ENCODE results near the gene KLHL36. TPM values are rescaled to one million over a fixed set of nuclear protein-coding genes. Genes with fewer than 3 reads are reported as not detected.

The KLHL36 gene
- polyA plus RNA-seq, 1 of the 3 experiments (the other 2 are of a cell fraction) = 39.8 TPM

DNA sequence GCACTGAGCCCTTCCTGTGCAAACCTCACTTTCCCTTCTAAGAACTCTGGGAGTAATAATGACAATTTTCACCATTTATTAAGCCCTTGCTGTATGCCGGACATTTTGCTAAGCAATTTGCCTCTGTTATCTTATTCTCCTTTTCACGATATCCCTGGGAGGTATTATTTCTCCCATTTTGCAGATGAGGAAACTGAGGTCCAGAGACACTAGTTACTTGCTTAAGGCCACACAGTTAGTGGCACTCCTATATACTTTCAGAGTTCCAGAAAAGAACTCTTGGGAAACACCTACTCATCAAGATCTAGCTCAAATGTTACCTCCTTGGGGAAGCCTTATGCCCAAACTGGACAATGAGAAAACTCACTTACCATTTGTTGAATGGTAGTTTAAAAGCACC is 46.7 kb downstream of the KLHL36 start:
- TF ChIP-seq GATA2 (CRISPR knock-in tag; IDR thresholded peaks at IDR 0.05) (no peak), CHD2 (IDR thresholded peaks at IDR 0.05; ENCODE audit: low read length, partially characterized antibody) (no peak), NRF1 (IDR thresholded peaks at IDR 0.05; ENCODE audit: low read depth, low read length) (no peak), FOXM1 (IDR thresholded peaks at IDR 0.05; ENCODE audit: low read depth) (no peak), NFIC (IDR thresholded peaks at IDR 0.05; ENCODE audit: borderline replicate concordance) (no peak), SMC3 (IDR thresholded peaks at IDR 0.05; ENCODE audit: low read depth, low read length) (no peak)
- TF ChIP-seq, protein P1, sequence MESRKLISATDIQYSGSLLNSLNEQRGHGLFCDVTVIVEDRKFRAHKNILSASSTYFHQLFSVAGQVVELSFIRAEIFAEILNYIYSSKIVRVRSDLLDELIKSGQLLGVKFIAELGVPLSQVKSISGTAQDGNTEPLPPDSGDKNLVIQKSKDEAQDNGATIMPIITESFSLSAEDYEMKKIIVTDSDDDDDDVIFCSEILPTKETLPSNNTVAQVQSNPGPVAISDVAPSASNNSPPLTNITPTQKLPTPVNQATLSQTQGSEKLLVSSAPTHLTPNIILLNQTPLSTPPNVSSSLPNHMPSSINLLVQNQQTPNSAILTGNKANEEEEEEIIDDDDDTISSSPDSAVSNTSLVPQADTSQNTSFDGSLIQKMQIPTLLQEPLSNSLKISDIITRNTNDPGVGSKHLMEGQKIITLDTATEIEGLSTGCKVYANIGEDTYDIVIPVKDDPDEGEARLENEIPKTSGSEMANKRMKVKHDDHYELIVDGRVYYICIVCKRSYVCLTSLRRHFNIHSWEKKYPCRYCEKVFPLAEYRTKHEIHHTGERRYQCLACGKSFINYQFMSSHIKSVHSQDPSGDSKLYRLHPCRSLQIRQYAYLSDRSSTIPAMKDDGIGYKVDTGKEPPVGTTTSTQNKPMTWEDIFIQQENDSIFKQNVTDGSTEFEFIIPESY (IDR thresholded peaks at IDR 0.05; ENCODE audit: borderline replicate concordance, low read depth) = no peak
- Histone ChIP-seq H4K20me1 (ENCODE audit: insufficient read depth) (no peaks in the 10 kb centered on the region), H3K27ac (ENCODE audit: low read depth in 2 of 2, low read length in 1 of 2) (no peak overlapping the region), H3K9me3 (no peaks in the 10 kb centered on the region), H3K9ac (no peak overlapping the region), H3K27me3 (ENCODE audit: insufficient read depth) (no peaks in the 10 kb centered on the region), H3K79me2 (ENCODE audit: insufficient read depth) (peaks cover 2% of the 10 kb centered on the region; the same call in 1 of the 2 replicates), H3K4me2 (no peak overlapping the region), H3K4me1 (ENCODE audit: control insufficient read depth in 1 of 2, insufficient read depth in 2 of 2, low read depth in 1 of 2, low read length in 1 of 2) (peaks cover 0 to 5% of the 10 kb centered on the region in 2 experiments; a peak in 1 of 4 replicates), H3K9me2 (no peaks in the 10 kb centered on the region), H3K4me3 (ENCODE audit: low read depth in 2 of 2, low read length in 1 of 2) (no peak overlapping the region), H2AFZ (ENCODE audit: low read depth) (no peak overlapping the region), H3F3A (replicated peaks; ENCODE audit: insufficient read depth) (no peaks in the 10 kb centered on the region), H3K36me3 (replicated peaks in 1 of 2; ENCODE audit: control insufficient read depth in 1 of 2, insufficient read depth in 2 of 2, low read length in 1 of 2) (no peaks in the 10 kb centered on the region)
- DNase-seq = no peak
- POLR2A ChIA-PET = no interaction called here
- WGBS (ENCODE audit: low lambda C conversion rate) = 96% methylated on average over 2 of the region's 2 CpGs
- CTCF ChIA-PET = interaction anchor here (1.3 to 7.9 kb wide), 5 partner anchors 21 to 184 kb away, joined by 3 to 47 read pairs (median 6); no protein-coding TSS in a partner anchor

DNA sequence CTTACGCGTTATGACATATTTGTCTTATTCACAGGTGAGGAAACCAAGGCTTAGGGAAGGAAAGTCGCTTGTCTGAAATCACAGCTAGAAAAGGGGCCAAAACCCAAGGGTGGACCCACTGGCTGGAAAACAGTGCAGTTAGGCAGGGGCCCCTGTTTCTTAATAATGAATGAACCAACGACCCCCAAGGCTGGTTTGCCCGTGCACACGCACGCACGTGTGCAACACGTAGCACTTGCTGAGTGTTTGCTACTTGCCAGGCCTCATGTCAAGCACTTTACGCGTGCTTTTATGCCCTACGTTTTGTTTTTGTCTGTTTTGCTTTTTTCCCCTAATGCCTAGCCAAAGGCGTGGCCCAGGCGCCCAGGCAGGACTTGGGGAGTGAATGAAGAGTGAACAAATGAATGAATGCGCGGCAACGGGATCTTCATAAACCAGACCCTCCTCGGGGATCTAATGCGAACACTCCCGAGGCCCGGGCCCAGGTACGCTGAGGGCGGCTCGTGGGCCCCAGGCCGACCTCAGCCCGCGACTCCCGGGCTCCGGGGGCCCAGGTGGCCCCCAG is 50.9 kb downstream of the KLHL36 start:
- H2AFZ ChIP-seq (ENCODE audit: low read depth) = peak overlapping the region; percentile 84; the same call in 1 of the 2 replicates
- ChIA-PET POLR2A (no interaction called here), CTCF (interaction anchor here (1.8 kb wide), 1 partner anchor 27 kb away, joined by 9 read pairs; no protein-coding TSS in a partner anchor)
- peak overlapping the region; percentile 95 for H3K4me2 ChIP-seq
- H3K9ac ChIP-seq = peak overlapping the region; percentile 72; the same call in 1 of the 2 replicates
- peak overlapping the region in 1 of 2 experiments; percentile 56; a peak in 2 of 4 replicates for H3K27ac ChIP-seq (ENCODE audit: low read depth in 2 of 2, low read length in 1 of 2)
- no peak for DNase-seq
- H4K20me1 ChIP-seq (ENCODE audit: insufficient read depth) = peaks cover 39% of the 10 kb centered on the region
- TF ChIP-seq TCF12 (IDR thresholded peaks at IDR 0.05) (no peak), TAF1 (IDR thresholded peaks at IDR 0.05; ENCODE audit: borderline replicate concordance, low read depth, low read length) (no peak), JUND (IDR thresholded peaks at IDR 0.05) (no peak), CHD2 (IDR thresholded peaks at IDR 0.05; ENCODE audit: low read length, partially characterized antibody) (no peak), NRF1 (IDR thresholded peaks at IDR 0.05; ENCODE audit: low read depth, low read length) (no peak), TEAD4 (IDR thresholded peaks at IDR 0.05; ENCODE audit: borderline replicate concordance, insufficient read depth) (no peak)
- TF ChIP-seq, protein P2, sequence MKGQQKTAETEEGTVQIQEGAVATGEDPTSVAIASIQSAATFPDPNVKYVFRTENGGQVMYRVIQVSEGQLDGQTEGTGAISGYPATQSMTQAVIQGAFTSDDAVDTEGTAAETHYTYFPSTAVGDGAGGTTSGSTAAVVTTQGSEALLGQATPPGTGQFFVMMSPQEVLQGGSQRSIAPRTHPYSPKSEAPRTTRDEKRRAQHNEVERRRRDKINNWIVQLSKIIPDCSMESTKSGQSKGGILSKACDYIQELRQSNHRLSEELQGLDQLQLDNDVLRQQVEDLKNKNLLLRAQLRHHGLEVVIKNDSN (IDR thresholded peaks at IDR 0.05; ENCODE audit: borderline replicate concordance, low read depth) = no peak
- peaks cover under 1 to 15% of the 10 kb centered on the region in 2 experiments; a peak in 2 of 4 replicates for H3K4me1 ChIP-seq (ENCODE audit: control insufficient read depth in 1 of 2, insufficient read depth in 2 of 2, low read depth in 1 of 2, low read length in 1 of 2)
- no peaks in the 10 kb centered on the region for H3K9me3 ChIP-seq
- peaks cover 44% of the 10 kb centered on the region for H3K79me2 ChIP-seq (ENCODE audit: insufficient read depth)
- no peaks in the 10 kb centered on the region for H3K9me2 ChIP-seq
- no peaks in the 10 kb centered on the region for H3K36me3 ChIP-seq (replicated peaks in 1 of 2; ENCODE audit: control insufficient read depth in 1 of 2, insufficient read depth in 2 of 2, low read length in 1 of 2)
- WGBS (ENCODE audit: low lambda C conversion rate) = 65% methylated on average over 17 of the region's 29 CpGs
- H3K27me3 ChIP-seq (ENCODE audit: insufficient read depth) = no peaks in the 10 kb centered on the region
- peak overlapping the region; percentile 65 to 91 for H3K4me3 ChIP-seq (ENCODE audit: low read depth in 2 of 2, low read length in 1 of 2)
- no peaks in the 10 kb centered on the region for H3F3A ChIP-seq (replicated peaks; ENCODE audit: insufficient read depth)

Data from SK-N-SH (cell line).